NCI-H146 (cell line): ENCODE data around the gene TRIM71.
"Not testable (repeated sequence)": the region's sequence is repeated elsewhere in the genome, so short reads cannot be mapped to it uniquely, and the experiment has no call there.

Source experiments
- DNase-seq: peaks from one replicate; lab custom pipeline; 2025; lab: John Stamatoyannopoulos, UW

Gene TRIM71

GRCh38 chr3:32817558-32818228 is at the start of gene TRIM71:
TSS of gene TRIM71 (plus strand) at chr3:32817997. CDS start at chr3:32818081, 84 bp downstream.
- DNase-seq = peak; percentile 48

- DNase-seq = no peak
Observed at GRCh38 chr3:32778389-32778788, 39.4 kb upstream of the TRIM71 start.

- no peak for DNase-seq
Observed at GRCh38 chr3:32780071-32780734, 37.6 kb upstream of the TRIM71 start.

- DNase-seq = peak; percentile 43
Observed at GRCh38 chr3:32780735-32781210, 37.0 kb upstream of the TRIM71 start.

GRCh38 chr3:32781211-32781968 is 36.4 kb upstream of the TRIM71 start:
- DNase-seq = peak; percentile 81

- not testable (repeated sequence) for DNase-seq
Observed at GRCh38 chr3:32781969-32782270, 35.9 kb upstream of the TRIM71 start.

- no peak for DNase-seq
Observed at GRCh38 chr3:32782407-32782806, 35.4 kb upstream of the TRIM71 start.

- no peak for DNase-seq
Observed at GRCh38 chr3:32791833-32792232, 26.0 kb upstream of the TRIM71 start.

- no peak for DNase-seq
Observed at GRCh38 chr3:32794487-32795308, 23.1 kb upstream of the TRIM71 start.

GRCh38 chr3:32796384-32796950 is 21.3 kb upstream of the TRIM71 start:
- not testable (repeated sequence) for DNase-seq

- no peak for DNase-seq
Observed at GRCh38 chr3:32797776-32798175, 20.0 kb upstream of the TRIM71 start.

- DNase-seq = not testable (repeated sequence)
Observed at GRCh38 chr3:32801440-32801839, 16.4 kb upstream of the TRIM71 start.

GRCh38 chr3:32813180-32813579 is 4.6 kb upstream of the TRIM71 start:
- DNase-seq = no peak

- DNase-seq = no peak
Observed at GRCh38 chr3:32814361-32814760, 3.4 kb upstream of the TRIM71 start.

- peak; percentile 22 for DNase-seq
Observed at GRCh38 chr3:32815841-32816438, 1.9 kb upstream of the TRIM71 start.

- DNase-seq = peak; percentile 69
Observed at GRCh38 chr3:32816439-32817256, 1.1 kb upstream of the TRIM71 start.

- DNase-seq = peak; percentile 67
Observed at GRCh38 chr3:32817257-32817557, 590 bp upstream of the TRIM71 start.

GRCh38 chr3:32818229-32818969 is 602 bp downstream of the TRIM71 start:
- DNase-seq = peak; percentile 59

GRCh38 chr3:32818970-32819511 is 1.2 kb downstream of the TRIM71 start:
- DNase-seq = no peak
